ENCODE results near the gene ADCY9.
A peak's percentile ranks its signal among the peaks of the same experiment; 100 is the strongest.

ADCY9 gene

DNA sequence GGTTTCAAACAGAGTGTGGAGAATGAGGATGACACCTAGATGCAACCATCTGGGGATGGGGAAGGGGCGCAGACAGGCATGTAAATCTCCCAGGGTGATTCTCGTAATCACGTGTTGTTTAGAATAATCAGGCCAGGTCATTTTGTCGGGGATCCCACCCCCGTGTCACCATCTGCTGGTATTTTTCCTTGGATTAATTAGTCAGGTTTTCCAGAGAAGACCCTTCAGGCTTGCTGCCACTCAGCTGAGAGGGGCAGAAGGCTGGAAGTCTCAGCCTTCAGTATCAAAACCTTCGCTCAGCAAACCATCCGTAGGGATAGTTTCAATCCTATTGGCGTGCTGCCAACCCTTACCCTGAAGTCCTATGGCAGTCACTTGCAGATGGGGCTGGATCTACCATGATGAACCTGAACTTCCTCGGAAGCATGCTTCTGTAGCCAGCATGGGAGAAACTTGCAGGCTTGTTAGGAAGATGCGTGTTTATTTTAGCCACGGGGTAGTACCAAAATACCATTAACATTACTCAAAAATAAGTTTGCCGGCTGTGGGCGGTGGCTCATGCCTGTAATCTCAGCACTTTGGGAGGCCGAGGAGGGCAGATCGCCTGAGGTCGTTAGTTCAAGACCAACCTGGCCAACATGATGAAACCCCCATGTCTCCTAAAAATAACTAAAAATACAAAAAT is 7.5 kb upstream of the ADCY9 start:
- peak; percentile 10 to 61 for DNase-seq (ENCODE audit: low read depth in 2 of 2)
- TF ChIP-seq, protein P1, sequence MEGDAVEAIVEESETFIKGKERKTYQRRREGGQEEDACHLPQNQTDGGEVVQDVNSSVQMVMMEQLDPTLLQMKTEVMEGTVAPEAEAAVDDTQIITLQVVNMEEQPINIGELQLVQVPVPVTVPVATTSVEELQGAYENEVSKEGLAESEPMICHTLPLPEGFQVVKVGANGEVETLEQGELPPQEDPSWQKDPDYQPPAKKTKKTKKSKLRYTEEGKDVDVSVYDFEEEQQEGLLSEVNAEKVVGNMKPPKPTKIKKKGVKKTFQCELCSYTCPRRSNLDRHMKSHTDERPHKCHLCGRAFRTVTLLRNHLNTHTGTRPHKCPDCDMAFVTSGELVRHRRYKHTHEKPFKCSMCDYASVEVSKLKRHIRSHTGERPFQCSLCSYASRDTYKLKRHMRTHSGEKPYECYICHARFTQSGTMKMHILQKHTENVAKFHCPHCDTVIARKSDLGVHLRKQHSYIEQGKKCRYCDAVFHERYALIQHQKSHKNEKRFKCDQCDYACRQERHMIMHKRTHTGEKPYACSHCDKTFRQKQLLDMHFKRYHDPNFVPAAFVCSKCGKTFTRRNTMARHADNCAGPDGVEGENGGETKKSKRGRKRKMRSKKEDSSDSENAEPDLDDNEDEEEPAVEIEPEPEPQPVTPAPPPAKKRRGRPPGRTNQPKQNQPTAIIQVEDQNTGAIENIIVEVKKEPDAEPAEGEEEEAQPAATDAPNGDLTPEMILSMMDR (IDR thresholded peaks at IDR 0.05; ENCODE audit: low read depth, low read length), result no peak
- no peak overlapping the region for H3K4me3 ChIP-seq (replicated peaks in 1 of 2; ENCODE audit: low read depth in 2 of 2, low read length in 2 of 2)

DNA sequence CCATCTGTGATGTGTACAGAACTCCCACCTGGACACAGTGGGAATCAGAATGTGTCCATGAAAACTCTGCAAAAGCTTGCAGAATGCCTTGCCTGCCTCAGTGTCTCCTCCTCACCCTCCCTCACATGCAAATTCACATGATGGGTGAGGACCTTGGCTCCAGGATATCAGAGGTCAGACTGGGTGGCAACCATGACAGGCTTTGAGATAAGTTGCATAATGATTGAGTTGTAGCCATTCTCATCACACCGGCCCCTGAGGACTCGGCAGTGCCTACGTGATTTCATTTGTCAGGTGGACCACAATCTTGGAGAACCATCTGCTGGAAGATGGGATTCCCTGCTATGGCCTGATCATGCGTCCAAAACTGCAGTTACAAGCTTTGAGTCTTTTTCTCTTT is 3.9 kb upstream of the ADCY9 start:
- TF ChIP-seq, protein P1 (IDR thresholded peaks at IDR 0.05; ENCODE audit: low read depth, low read length), result no peak

DNA sequence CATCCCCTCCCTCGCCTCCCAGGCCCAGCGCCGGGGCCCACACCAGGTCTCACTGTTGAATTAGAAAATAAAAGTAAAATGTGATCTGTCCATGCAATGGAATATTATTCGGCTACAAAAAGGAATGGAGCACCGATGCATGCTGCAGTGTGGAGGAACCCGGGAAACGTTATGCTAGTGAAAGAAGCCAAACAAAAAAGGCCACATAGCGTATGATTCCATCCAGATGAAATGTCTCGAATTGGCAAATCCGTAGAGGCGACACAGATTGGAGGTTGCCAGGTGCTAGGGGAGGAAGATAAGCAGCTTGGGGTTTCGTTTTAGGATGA is 972 bp upstream of the ADCY9 start:
- peak overlapping the region in 1 of 2 donors; percentile 48 for H3K4me3 ChIP-seq (replicated peaks in 1 of 2; ENCODE audit: low read depth in 2 of 2, low read length in 2 of 2)
- TF ChIP-seq, protein P1 (IDR thresholded peaks at IDR 0.05; ENCODE audit: low read depth, low read length), result no peak
- no peak for DNase-seq (ENCODE audit: low read depth in 2 of 2)

More for the DNA sequence above, 3.9 kb upstream of the ADCY9 start:
- DNase-seq (ENCODE audit: low read depth in 2 of 2), result no peak
- H3K4me3 ChIP-seq (replicated peaks in 1 of 2; ENCODE audit: low read depth in 2 of 2, low read length in 2 of 2), result no peak overlapping the region

DNA sequence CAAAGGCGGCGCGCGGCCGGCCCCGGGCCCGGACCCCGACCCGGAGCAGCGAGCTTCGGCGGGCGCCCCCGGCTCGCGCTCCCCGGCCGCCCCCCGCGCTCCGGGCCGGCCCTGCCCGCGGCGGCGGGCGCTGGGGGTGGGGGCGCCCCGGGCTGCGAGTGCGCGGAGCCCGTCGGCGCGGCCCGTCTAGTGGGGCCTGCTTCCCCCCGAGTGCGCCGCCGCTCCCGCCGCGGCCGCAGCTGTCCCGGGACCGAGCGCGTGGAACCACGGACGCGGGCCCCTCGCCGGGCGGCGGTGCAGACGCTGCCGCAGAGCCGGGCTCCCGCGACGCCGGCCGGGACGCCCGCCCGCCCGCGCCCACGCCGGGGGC is 308 bp downstream of the ADCY9 start:
- no peak for DNase-seq (ENCODE audit: low read depth in 2 of 2)
- peak overlapping the region; percentile 58 for H3K4me3 ChIP-seq (replicated peaks in 1 of 2; ENCODE audit: low read depth in 2 of 2, low read length in 2 of 2)
- TF ChIP-seq, protein P1 (IDR thresholded peaks at IDR 0.05; ENCODE audit: low read depth, low read length), result no peak

DNA sequence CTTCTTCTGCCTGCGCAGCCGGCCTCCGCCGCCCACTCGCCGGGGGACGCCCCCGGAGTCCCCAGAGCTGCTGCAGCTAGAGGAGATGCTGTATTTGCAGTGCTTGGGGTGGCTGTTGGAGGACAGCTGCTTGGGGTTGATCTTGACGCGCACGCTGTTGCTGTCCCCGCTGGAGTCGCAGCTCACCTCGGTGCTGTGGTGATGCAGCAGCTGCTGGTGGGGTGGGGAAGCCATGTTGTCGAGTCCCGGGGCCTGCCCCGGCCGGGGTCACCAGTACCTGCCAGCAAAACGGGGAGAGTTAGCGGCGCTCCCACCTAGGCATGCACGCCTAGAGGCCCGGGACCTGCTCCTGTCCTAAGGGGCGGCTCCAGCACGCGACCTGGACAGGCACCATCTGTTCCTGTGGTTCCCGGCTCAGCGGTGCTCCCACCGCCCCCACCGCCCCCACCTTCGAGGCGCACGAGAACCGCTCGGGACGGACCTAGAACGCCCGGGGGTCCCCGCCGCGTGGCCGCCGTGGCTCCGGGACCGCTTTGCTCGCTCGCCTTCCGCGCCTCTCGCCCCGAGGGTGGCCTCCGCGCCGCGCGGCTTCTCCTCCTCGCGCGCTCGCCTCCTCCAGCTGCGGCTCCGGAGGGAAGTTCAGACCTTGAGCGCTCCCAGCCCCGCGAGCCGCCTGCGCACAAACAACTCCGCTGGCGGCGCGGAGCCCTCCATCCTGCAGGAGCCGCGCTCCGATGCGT is 863 bp downstream of the ADCY9 start:
- TF ChIP-seq, protein P1 (IDR thresholded peaks at IDR 0.05; ENCODE audit: low read depth, low read length), result no peak
- peak overlapping the region; percentile 58 for H3K4me3 ChIP-seq (replicated peaks in 1 of 2; ENCODE audit: low read depth in 2 of 2, low read length in 2 of 2)
- peak; percentile 71 to 78 for DNase-seq (ENCODE audit: low read depth in 2 of 2)

DNA sequence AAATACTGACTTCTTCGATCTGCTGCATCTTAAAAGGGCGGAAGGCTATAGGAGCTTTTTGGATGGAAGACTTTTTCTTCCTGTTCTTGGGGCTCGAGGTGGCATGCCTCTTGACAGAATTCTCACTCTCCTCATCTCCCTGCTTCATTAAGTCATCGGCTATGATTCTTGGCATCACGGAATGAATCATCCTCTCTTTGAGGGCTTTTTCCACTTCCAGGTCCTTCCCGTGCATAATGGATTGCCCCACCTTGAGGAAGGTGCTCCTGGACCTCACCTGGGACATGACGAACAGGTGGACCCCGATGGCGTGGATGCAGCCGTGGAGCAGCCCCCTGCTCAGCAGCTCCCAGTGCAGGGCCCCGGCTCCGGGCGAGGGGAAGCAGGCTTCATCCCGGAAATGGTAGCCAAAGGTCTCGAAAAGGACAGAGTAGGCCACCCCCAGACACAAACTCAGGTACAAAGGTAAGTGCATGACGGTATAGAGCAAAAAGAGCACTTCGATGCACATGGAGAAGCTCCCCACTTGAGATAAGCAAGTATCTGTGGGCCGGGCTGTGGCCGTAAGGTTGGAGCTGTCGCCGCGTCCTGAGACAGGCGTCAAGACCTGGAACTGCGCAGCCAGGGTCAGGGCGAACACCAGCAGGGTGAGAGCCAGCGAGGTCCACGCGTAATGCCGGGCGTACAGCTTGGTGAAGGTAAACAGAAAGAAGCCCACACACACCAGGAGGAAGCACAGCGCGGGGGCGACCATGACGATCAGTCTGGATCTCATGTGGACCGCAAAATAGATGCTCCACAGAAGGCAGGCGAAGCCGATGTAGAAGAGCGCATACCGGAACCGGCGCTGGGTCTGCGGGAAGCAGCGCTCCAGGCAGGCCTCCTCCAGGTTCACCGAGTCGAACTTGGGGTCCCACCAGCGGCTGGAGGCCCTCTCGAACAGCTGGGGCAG is 1.7 kb downstream of the ADCY9 start:
- peak overlapping the region; percentile 58 for H3K4me3 ChIP-seq (replicated peaks in 1 of 2; ENCODE audit: low read depth in 2 of 2, low read length in 2 of 2)
- no peak for DNase-seq (ENCODE audit: low read depth in 2 of 2)
- TF ChIP-seq, protein P1 (IDR thresholded peaks at IDR 0.05; ENCODE audit: low read depth, low read length), result no peak
